GM12878 (cell line): ENCODE measurements around the gene NXPE4. TPM values are rescaled to one million over a fixed set of nuclear protein-coding genes. Genes with fewer than 3 reads are reported as not detected.

Experiments used
- ATAC-seq: fragments of 200-7000 bp; cut with Tn5 transposase; 3 replicates; pipeline ENCODE4 v1.9.1; 2020; ENCODE audit warnings: mild to moderate bottlenecking, moderate library complexity
- BruUV-seq: library from RNA; stranded (reverse); fragments of 400-500 nt; replicated peaks from 2 replicates; lab custom pipeline; 2021; lab: Mats Ljungman, UMichigan
- CTCF ChIA-PET: fragments of 300-600 bp; sonication (Branson Sonifier 250); formaldehyde crosslinking; extraction: SDS; loops from one replicate; lab custom pipeline; 2021; ENCODE audit warnings: inconsistent platforms; lab: Yijun Ruan, JAX
- POLR2A ChIA-PET: fragments of 350-600 bp; formaldehyde crosslinking; extraction: SDS; loops from one replicate; lab custom pipeline; 2021; ENCODE audit warnings: inconsistent platforms; lab: Charles Lee
- RAD21 ChIA-PET: fragments of 300-600 bp; sonication (Branson Sonifier 250); formaldehyde crosslinking; loops from one replicate; lab custom pipeline; 2023; ENCODE audit warnings: antibody characterized with exemption; ENCODE audit not compliant: unreplicated experiment; lab: Charles Lee
- SMC1A ChIA-PET: fragments of 300-600 bp; sonication (Branson Sonifier 250); formaldehyde crosslinking; loops from one replicate; lab custom pipeline; 2023; ENCODE audit not compliant: unreplicated experiment, uncharacterized antibody; lab: Charles Lee
- DNase-seq: peaks from one replicate; pipeline ENCODE4 v3.0.0-alpha.2; 2011; ENCODE audit warnings: low read depth, low spot score
- FAIRE-seq: peaks from 3 replicates; lab custom pipeline; 2011; peaks lifted over from hg19 to GRCh38; lab: Jason Lieb, UNC
- H2AFZ ChIP-seq: 2 replicates; pipeline ENCODE4 v1.6.0; 2011; ENCODE audit warnings: low read depth, low read length, control low read depth; ENCODE audit not compliant: control insufficient read depth
- H3K27ac ChIP-seq: 2 replicates; pipeline ENCODE4 v1.5.1; 2011; ENCODE audit warnings: control low read depth; ENCODE audit not compliant: control insufficient read depth, insufficient read depth
- H3K27me3 ChIP-seq, 2 experiments: replicated peaks in 1 of 2; 2 replicates each; pipeline versions ENCODE4 v1.6.0 to v1.6.1; 2011; ENCODE audit warnings: low read length in 1 of 2; ENCODE audit not compliant: control insufficient read depth in 2 of 2, insufficient read depth in 2 of 2
- H3K36me3 ChIP-seq, 2 experiments: 2 replicates each; pipeline ENCODE4 v1.5.1; 2011; ENCODE audit warnings: low read length in 1 of 2; ENCODE audit not compliant: control insufficient read depth in 2 of 2, insufficient read depth in 2 of 2
- H3K4me1 ChIP-seq: 2 replicates; pipeline ENCODE4 v1.6.1; 2011; ENCODE audit warnings: mild to moderate bottlenecking, low read length, moderate library complexity, mixed read lengths; ENCODE audit not compliant: control insufficient read depth, insufficient read depth
- H3K4me2 ChIP-seq: 2 replicates; pipeline ENCODE4 v1.6.0; 2011; ENCODE audit warnings: control low read depth; ENCODE audit not compliant: control insufficient read depth, insufficient read depth
- H3K4me3 ChIP-seq: fragments of 200-600 bp; sonication (generic); 2 replicates; pipeline ENCODE4 v1.5.1; 2016
- H3K79me2 ChIP-seq: 2 replicates; pipeline ENCODE4 v1.6.0; 2011; ENCODE audit warnings: low read length; ENCODE audit not compliant: control insufficient read depth, insufficient read depth
- H3K9ac ChIP-seq: 2 replicates; pipeline ENCODE4 v1.8.0; 2011; ENCODE audit warnings: low read length, control low read depth, mixed read lengths; ENCODE audit not compliant: control insufficient read depth, insufficient read depth
- H3K9me3 ChIP-seq: replicated peaks from 3 replicates; pipeline ENCODE4 v1.5.1; 2011; ENCODE audit warnings: mild to moderate bottlenecking, low read length; ENCODE audit not compliant: control insufficient read depth, insufficient read depth
- H4K20me1 ChIP-seq: 2 replicates; pipeline ENCODE4 v1.6.0; 2011; ENCODE audit not compliant: control insufficient read depth, insufficient read depth
- EED ChIP-seq: sonication (generic); IDR thresholded peaks from 2 replicates; pipeline ENCODE4 v1.6.1; 2016; ENCODE audit warnings: antibody characterized with exemption, low read depth
- HCFC1 ChIP-seq: fragments of 150-350 bp; IDR thresholded peaks from 2 replicates; pipeline ENCODE4 v1.6.1; 2014; ENCODE audit warnings: low read length
- RAD51 ChIP-seq: fragments of 450-650 bp; IDR thresholded peaks from 2 replicates; pipeline ENCODE4 v1.6.1; 2016; ENCODE audit warnings: moderate library complexity, mild to moderate bottlenecking, inconsistent platforms
- SKIL ChIP-seq: fragments of 450-650 bp; IDR thresholded peaks from 2 replicates; pipeline ENCODE4 v1.6.1; 2017; ENCODE audit warnings: mild to moderate bottlenecking, low read depth, inconsistent platforms; ENCODE audit not compliant: poor library complexity, severe bottlenecking
- SUPT20H ChIP-seq: IDR thresholded peaks from 2 replicates; pipeline ENCODE4 v1.6.1; 2011; ENCODE audit warnings: low read depth, mild to moderate bottlenecking, low read length, moderate library complexity, borderline replicate concordance; ENCODE audit not compliant: control insufficient read depth
- WGBS: methylation state at CpG from one replicate; pipeline ENCODE4 v1.1.6; 2016; ENCODE audit warnings: low lambda C conversion rate; ENCODE audit not compliant: insufficient replicate concordance, insufficient coverage; ENCODE audit errors: missing lambda C conversion rate; 5-methylcytosine and 5-hydroxymethylcytosine counted together
- in situ Hi-C: fragments of 300-500 bp; cut with MboI; formaldehyde crosslinking; loops from 9 replicates; pipeline ENCODE4 v1.14.3; 2018; ENCODE audit warnings: mixed read lengths
- intact Hi-C: fragments of 100-400 bp; cut with micrococcal nuclease; formaldehyde crosslinking; loops from one replicate; pipeline ENCODE4 v1.14.2; 2022; ENCODE audit not compliant: unreplicated experiment
- polyA plus RNA-seq, 11 experiments: library from polyadenylated mRNA; depleted of rRNA in 4 of 11; unstranded in 6 of 11; stranded (reverse) in 5 of 11; fragments of >200 nt; fragmentation: Nextera tagmentation in 4 of 11; fragmentation: Illumina TruSeq in 1 of 11; extraction: Ambion mirVana in 4 of 11; extraction: Trizol in 1 of 11; gene quantifications; 1 replicate in 1 of 11; 2 replicates in 10 of 11; pipeline versions ENCODE4 v1.2.1 to v1.2.3, GENCODE V29; 2011 to 2016; ENCODE audit warnings: inconsistent platforms in 2 of 11, missing spikeins in 2 of 11, low read depth in 1 of 11
- total RNA-seq, 4 experiments: library from RNA; depleted of rRNA in 3 of 4; stranded (reverse); fragments of >200 nt in 3 of 4; fragmentation: Illumina TruSeq in 1 of 4; extraction: Trizol in 1 of 4; gene quantifications; 2 replicates each; pipeline versions ENCODE4 v1.2.1 to v1.2.3, GENCODE V29; 2013 to 2021
- TF ChIP-seq, protein P1 (sequence below): fragments of 450-650 bp; IDR thresholded peaks from 2 replicates; pipeline ENCODE4 v1.6.1; 2017; ENCODE audit warnings: low read depth, mild to moderate bottlenecking, moderate library complexity
- TF ChIP-seq, protein P2 (sequence below): IDR thresholded peaks from 2 replicates; pipeline ENCODE4 v1.6.1; 2011; ENCODE audit warnings: low read depth, low read length, improper control_type of control experiment, borderline replicate concordance
- TF ChIP-seq, protein P3 (sequence below): fragments of 450-650 bp; IDR thresholded peaks from 2 replicates; pipeline ENCODE4 v1.6.1; 2017; ENCODE audit warnings: mild to moderate bottlenecking, moderate library complexity
- TF ChIP-seq, protein P4 (sequence below): IDR thresholded peaks from 2 replicates; pipeline ENCODE4 v1.6.1; 2011; ENCODE audit warnings: borderline replicate concordance, low read depth, mild to moderate bottlenecking, moderate library complexity, low read length; ENCODE audit not compliant: insufficient read depth, poor library complexity, severe bottlenecking

NXPE4 gene
- total and polyA plus RNA-seq, 10 of the 15 experiments (the other 5 are each of a cell fraction or from before 2014, with no cell fraction given) = not detected

GRCh38 chr11:114621950-114622809 is 26.6 kb upstream of the NXPE4 start (continued):
- TF ChIP-seq, protein P1, sequence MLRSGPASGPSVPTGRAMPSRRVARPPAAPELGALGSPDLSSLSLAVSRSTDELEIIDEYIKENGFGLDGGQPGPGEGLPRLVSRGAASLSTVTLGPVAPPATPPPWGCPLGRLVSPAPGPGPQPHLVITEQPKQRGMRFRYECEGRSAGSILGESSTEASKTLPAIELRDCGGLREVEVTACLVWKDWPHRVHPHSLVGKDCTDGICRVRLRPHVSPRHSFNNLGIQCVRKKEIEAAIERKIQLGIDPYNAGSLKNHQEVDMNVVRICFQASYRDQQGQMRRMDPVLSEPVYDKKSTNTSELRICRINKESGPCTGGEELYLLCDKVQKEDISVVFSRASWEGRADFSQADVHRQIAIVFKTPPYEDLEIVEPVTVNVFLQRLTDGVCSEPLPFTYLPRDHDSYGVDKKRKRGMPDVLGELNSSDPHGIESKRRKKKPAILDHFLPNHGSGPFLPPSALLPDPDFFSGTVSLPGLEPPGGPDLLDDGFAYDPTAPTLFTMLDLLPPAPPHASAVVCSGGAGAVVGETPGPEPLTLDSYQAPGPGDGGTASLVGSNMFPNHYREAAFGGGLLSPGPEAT = no peak
- TF ChIP-seq SUPT20H (no peak), EED (0 out of 2 replicates have a peak, but pooled peaks have one; percentile 20), HCFC1 (no peak), SKIL (peak; percentile 35)

GRCh38 chr11:114621072-114621471 is 25.5 kb upstream of the NXPE4 start:
- no peak for FAIRE-seq
- Histone ChIP-seq H3K9ac (no peak overlapping the region), H3K4me3 (no peak overlapping the region), H3K9me3 (peaks cover 4% of the 10 kb centered on the region), H3K79me2 (no peaks in the 10 kb centered on the region), H3K4me2 (no peak overlapping the region), H4K20me1 (peaks cover 4% of the 10 kb centered on the region), H3K4me1 (no peaks in the 10 kb centered on the region), H3K27ac (no peak overlapping the region), H2AFZ (no peak overlapping the region), H3K27me3 (no peaks in the 10 kb centered on the region), H3K36me3 (no peaks in the 10 kb centered on the region)
- in situ Hi-C loops = no loop called here
- SMC1A ChIA-PET = no interaction called here
- CTCF ChIA-PET = no interaction called here
- RAD21 ChIA-PET = no interaction called here
- DNase-seq = no peak
- intact Hi-C loops = no loop called here
- no peak for ATAC-seq
- WGBS = 8% methylated on average over 8 of the region's 8 CpGs
- no TSS peak for BruUV-seq
- POLR2A ChIA-PET = no interaction called here
- TF ChIP-seq, protein P2, sequence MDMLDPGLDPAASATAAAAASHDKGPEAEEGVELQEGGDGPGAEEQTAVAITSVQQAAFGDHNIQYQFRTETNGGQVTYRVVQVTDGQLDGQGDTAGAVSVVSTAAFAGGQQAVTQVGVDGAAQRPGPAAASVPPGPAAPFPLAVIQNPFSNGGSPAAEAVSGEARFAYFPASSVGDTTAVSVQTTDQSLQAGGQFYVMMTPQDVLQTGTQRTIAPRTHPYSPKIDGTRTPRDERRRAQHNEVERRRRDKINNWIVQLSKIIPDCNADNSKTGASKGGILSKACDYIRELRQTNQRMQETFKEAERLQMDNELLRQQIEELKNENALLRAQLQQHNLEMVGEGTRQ = no peak
- TF ChIP-seq, protein P3, sequence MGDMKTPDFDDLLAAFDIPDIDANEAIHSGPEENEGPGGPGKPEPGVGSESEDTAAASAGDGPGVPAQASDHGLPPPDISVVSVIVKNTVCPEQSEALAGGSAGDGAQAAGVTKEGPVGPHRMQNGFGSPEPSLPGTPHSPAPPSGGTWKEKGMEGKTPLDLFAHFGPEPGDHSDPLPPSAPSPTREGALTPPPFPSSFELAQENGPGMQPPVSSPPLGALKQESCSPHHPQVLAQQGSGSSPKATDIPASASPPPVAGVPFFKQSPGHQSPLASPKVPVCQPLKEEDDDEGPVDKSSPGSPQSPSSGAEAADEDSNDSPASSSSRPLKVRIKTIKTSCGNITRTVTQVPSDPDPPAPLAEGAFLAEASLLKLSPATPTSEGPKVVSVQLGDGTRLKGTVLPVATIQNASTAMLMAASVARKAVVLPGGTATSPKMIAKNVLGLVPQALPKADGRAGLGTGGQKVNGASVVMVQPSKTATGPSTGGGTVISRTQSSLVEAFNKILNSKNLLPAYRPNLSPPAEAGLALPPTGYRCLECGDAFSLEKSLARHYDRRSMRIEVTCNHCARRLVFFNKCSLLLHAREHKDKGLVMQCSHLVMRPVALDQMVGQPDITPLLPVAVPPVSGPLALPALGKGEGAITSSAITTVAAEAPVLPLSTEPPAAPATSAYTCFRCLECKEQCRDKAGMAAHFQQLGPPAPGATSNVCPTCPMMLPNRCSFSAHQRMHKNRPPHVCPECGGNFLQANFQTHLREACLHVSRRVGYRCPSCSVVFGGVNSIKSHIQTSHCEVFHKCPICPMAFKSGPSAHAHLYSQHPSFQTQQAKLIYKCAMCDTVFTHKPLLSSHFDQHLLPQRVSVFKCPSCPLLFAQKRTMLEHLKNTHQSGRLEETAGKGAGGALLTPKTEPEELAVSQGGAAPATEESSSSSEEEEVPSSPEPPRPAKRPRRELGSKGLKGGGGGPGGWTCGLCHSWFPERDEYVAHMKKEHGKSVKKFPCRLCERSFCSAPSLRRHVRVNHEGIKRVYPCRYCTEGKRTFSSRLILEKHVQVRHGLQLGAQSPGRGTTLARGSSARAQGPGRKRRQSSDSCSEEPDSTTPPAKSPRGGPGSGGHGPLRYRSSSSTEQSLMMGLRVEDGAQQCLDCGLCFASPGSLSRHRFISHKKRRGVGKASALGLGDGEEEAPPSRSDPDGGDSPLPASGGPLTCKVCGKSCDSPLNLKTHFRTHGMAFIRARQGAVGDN = peak; percentile 78
- TF ChIP-seq, protein P4, sequence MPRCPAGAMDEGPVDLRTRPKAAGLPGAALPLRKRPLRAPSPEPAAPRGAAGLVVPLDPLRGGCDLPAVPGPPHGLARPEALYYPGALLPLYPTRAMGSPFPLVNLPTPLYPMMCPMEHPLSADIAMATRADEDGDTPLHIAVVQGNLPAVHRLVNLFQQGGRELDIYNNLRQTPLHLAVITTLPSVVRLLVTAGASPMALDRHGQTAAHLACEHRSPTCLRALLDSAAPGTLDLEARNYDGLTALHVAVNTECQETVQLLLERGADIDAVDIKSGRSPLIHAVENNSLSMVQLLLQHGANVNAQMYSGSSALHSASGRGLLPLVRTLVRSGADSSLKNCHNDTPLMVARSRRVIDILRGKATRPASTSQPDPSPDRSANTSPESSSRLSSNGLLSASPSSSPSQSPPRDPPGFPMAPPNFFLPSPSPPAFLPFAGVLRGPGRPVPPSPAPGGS = no peak
- TF ChIP-seq RAD51 = no peak
